ENCODE data around the gene UCN3.
A peak's percentile ranks its signal among the peaks of the same experiment; 100 is the strongest.
"Not testable (repeated sequence)": the region's sequence is repeated elsewhere in the genome, so short reads cannot be mapped to it uniquely, and the experiment has no call there.

The UCN3 gene

GRCh38 chr10:5404208-5405041, 39.7 kb downstream of the UCN3 start, which contains the start of gene TUBAL3:
Gene TUBAL3, minus strand, starts transcription at chr10:5404828. Its CDS starts 36 bp downstream, at chr10:5404792.
- no peak for DNase-seq

DNA sequence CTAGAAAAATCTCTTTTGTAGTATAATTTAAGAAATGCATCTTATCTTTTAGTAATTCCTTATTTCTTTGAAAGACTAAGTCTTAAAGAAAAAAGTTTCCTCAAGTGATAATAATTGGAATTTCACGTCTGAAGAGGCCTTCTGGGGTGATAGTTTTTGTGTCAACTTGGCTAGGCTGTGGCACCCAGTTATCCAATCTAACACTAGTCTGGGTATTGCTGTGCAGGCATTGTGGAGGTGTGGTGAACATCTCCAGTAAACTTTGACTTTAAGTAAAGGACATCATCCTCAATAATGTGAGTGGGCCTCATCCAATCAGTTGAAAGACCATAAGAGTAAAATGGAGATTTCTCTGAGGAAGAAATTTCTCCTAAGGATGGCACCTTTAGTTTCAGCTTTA, 42.2 kb downstream of the UCN3 start:
- no peak for DNase-seq

DNA sequence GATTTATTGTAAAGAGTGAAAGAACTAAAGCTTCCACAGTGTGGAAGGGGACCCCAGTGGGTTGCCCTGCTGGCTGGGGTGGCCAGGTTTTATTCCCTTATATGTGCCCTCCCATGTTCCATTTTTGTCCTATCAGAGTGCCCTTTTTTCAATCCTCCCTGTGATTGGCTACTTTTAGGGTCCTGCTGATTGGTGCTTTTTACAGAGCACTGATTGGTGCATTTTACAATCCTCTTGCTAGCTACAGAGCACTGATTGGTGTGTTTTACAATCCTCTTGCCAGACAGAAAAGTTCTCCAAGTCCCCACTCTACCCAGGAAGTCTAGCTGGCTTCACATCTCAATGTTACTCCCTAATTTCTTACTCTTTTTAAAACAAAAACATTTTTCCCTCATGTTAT, 46.0 kb downstream of the UCN3 start:
- not testable (repeated sequence) for DNase-seq

- DNase-seq, result no peak
Measured at GRCh38 chr10:5411941-5412276, 47.1 kb downstream of the UCN3 start.

- peak; percentile 53 to 95 (median 88) for DNase-seq
Measured at GRCh38 chr10:5412277-5412941, 47.6 kb downstream of the UCN3 start, which contains the start of gene NET1. Gene NET1, plus strand, starts transcription at chr10:5412557. Its CDS starts 136 bp downstream, at chr10:5412693.

DNA sequence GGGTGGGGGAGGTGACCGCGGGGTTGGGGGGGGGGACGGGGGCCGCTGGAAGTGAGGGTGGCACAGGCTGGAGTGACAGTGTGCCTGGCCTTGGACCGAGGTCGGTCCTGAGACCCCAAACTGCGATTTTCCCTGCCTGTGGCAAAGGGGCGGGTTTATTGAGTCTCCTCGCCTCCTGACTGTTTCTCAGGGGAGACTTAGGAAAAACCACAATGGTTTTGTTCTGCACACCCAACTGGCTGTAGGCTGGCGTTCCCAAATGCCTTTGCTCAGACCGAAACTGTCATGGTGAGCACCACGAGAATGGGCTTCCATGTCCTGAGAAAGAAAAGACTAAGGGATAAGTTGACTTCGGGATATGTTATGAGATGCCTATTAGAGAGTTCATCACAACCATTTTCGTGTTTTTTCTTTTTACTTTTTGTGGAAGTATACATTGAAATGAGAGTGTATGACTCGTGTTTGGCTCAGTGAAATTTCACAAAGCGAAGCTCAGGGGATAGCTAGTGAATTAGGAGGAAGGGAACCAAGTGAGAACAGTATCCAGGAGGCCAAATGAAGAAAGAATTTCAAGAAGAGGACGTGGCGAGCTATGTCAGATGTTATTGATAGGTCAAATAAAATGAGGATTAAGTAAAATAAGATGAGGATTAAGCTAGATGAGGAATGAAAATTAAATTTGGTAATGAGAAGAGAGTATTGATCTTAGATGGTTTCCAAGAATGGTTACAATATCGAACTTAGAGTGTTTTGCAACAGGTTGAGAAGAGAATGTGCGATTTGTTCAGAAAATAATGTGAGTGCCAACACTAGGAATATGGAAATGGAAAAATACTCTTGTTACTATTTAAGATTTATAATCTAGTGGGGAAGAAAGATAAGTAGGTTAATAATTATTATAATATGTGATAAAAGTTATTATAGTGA, 48.5 kb downstream of the UCN3 start:
- peak in 9 of 56 donors; percentile 16 to 54 (median 26) for DNase-seq

DNA sequence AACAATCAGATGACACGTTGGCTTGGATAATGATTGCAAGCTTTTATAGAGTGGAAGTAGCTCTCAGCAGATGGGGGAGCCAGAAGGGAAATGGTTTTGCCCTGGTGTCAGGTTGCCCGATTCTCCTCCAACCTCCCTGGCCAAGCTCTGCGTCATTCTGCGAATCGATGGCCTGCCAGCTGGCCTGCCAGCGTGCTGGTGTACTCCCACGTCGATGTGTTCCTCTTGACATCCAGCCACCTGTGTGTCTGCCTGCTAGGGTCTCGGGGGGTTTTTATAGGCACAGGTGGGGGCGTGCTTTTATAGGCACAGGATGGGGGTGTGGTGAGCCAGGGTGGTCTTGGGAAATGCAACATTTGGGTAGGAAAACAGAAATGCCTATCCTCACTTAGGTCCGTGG, 52.2 kb downstream of the UCN3 start:
- DNase-seq, result no peak

DNA sequence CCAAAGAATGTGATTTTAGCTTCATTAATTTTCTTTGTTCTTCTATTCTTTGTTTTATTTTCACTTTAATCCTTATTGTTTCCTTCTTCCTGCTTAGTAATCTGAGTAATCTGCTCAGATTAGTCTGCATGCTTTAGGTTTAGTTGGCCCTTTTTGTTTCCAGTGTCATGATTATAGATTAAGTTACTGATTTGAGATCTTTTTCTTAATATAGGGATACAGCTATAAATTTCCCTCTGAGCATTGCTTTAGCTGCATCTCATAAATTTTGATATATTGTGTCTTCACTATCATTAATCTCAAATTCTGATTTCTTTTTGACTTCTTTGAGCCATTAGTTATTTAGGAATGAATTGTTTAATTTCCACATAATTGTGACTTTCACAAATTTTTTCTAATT, 53.8 kb downstream of the UCN3 start:
- no peak for DNase-seq

GRCh38 chr10:5419466-5420094, 54.8 kb downstream of the UCN3 start:
- no peak for DNase-seq

- DNase-seq, result no peak
Measured at GRCh38 chr10:5423771-5424170, 59.0 kb downstream of the UCN3 start.
